Body of pancreas (tissue), 4 donors: ENCODE data around the gene TAAR5.

ENCODE experiments used
- POLR2A ChIP-seq, 3 donors: fragments of 450-650 bp; IDR thresholded peaks; one replicate each; pipeline ENCODE4 v1.6.1; 2016; ENCODE audit warnings: antibody characterized with exemption in 3 of 3, mild to moderate bottlenecking in 2 of 3
- TF ChIP-seq, protein P1 (sequence below), 7 experiments: fragments of 450-650 bp in 4 of 7; fragments of 200-600 bp in 3 of 7; sonication (generic) in 3 of 7; IDR thresholded peaks; one replicate each; pipeline ENCODE4 v1.5.1; 2016 to 2019; ENCODE audit warnings: antibody characterized with exemption in 7 of 7

DNA sequence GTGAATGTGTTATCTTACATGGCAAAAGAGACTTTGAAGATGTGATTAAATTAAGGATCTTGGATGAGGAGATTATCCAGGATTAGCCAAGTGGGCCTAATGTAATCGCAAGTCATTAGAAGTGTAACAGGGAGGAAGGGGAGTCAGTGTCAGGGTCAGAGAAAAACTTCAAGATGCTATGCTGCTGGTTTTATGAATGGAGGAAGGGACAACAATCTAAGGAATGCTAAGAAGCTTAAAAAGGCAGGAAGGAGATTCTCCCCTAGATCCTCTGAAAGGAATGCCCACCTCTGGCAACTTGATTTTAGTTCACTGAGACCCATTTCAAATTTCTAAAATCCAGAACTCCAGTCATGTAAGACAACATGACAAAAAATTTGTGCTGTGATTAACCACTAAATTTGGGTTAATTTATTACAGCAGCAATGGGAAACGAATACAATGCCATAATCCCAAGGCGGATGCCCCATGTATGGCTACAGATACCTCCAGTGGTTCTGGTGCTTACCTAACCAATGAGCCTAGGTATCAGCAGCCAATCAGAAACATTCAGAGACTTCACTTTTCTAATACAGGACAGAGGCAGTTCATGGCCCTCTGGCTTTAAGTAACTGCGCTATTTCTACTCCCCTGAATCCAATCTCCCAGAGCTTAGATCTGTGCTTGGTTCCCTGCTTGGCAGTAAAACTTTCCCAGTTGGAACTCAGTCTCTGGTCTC is 40.6 kb downstream of the TAAR5 start:
- TF ChIP-seq, protein P1, sequence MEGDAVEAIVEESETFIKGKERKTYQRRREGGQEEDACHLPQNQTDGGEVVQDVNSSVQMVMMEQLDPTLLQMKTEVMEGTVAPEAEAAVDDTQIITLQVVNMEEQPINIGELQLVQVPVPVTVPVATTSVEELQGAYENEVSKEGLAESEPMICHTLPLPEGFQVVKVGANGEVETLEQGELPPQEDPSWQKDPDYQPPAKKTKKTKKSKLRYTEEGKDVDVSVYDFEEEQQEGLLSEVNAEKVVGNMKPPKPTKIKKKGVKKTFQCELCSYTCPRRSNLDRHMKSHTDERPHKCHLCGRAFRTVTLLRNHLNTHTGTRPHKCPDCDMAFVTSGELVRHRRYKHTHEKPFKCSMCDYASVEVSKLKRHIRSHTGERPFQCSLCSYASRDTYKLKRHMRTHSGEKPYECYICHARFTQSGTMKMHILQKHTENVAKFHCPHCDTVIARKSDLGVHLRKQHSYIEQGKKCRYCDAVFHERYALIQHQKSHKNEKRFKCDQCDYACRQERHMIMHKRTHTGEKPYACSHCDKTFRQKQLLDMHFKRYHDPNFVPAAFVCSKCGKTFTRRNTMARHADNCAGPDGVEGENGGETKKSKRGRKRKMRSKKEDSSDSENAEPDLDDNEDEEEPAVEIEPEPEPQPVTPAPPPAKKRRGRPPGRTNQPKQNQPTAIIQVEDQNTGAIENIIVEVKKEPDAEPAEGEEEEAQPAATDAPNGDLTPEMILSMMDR (IDR thresholded peaks at IDR 0.05): no peak
- no peak for TF ChIP-seq POLR2A (IDR thresholded peaks at IDR 0.05)
